ENCODE measurements around the gene PPARGC1A. TPM values are rescaled to one million over a fixed set of nuclear protein-coding genes. Genes with fewer than 3 reads are reported as not detected.

Gene PPARGC1A
- total RNA-seq: not detected in 2 replicates

DNA sequence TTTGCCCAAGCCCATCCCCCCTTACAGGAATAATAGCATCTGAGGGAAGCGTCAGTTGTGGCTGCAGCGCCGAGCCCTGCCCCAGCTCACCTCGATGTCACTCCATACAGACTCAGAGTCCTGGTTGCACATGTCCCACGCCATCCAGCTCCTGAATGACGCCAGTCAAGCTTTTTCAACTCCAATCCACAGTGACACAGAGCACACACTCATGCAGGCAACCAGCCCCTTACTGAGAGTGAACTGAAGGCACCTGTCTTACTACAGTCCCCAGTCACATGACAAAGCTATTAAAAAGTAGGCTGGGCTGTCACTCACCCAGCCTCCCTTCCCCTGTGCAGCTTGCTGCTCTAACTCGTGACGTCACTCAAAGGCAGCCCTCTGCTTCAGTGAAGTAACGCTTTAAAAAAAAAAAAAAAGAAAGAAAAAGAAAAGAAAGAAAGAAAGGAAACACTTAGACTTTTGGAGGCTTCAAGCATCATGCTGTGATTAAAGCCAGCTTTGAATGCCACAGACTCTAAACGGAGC lies at the start of gene PPARGC1A:
TSS of gene PPARGC1A (minus strand) at position 234 of the 528 bp plus-strand sequence. CDS start at position 144, 90 bp downstream.
- H3K36me3 Mint-ChIP-seq (ENCODE audit: low read depth): no peaks in the 10 kb centered on the region
- H3K4me3 Mint-ChIP-seq (ENCODE audit: low read depth): no peak within 1 kb of the TSS
- no peak for DNase-seq (ENCODE audit: low spot score)
- no peaks in the 10 kb centered on the region for H3K4me1 Mint-ChIP-seq (ENCODE audit: low read depth)
- H3K27me3 Mint-ChIP-seq (ENCODE audit: low read depth): peaks cover 8% of the 10 kb centered on the region
- no peaks in the 10 kb centered on the region for H3K9me3 Mint-ChIP-seq
- intact Hi-C loops (cut with micrococcal nuclease): no loop called here
- no peak within 1 kb of the TSS for H3K27ac Mint-ChIP-seq

- Mint-ChIP-seq H3K9me3 (no peaks in the 10 kb centered on the region), H3K4me1 (ENCODE audit: low read depth) (no peaks in the 10 kb centered on the region), H3K27me3 (ENCODE audit: low read depth) (no peaks in the 10 kb centered on the region), H3K4me3 (ENCODE audit: low read depth) (no peak overlapping the region), H3K36me3 (ENCODE audit: low read depth) (no peaks in the 10 kb centered on the region), H3K27ac (no peak overlapping the region)
- intact Hi-C loops (cut with micrococcal nuclease): no loop called here
- no peak for DNase-seq (ENCODE audit: low spot score)
Observed at GRCh38 chr4:23938796-23939195, 48.9 kb upstream of the PPARGC1A start.

DNA sequence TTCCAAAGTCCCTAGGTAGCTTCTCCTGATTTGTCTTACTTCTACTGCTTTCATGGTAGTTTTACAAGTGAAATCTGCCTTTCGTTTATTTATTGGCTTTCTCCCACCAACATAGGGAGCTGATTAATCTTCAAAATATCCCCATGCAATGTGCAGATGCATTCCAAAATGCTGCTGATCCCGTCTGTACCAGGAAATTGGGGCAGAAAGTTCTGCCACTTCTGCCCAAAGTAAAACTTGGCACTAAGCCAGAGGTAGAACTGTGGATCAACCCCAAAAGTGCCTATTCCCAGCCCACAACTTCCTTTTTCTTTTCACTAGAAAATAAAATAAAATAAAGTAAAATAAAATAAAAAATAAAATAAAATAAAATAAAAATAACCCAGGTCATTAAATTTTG lies 47.3 kb upstream of the PPARGC1A start:
- no peak for DNase-seq (ENCODE audit: low spot score)
- Mint-ChIP-seq H3K4me3 (ENCODE audit: low read depth) (no peak overlapping the region), H3K27ac (no peak overlapping the region), H3K9me3 (no peaks in the 10 kb centered on the region), H3K4me1 (ENCODE audit: low read depth) (no peaks in the 10 kb centered on the region), H3K27me3 (ENCODE audit: low read depth) (no peaks in the 10 kb centered on the region), H3K36me3 (ENCODE audit: low read depth) (no peaks in the 10 kb centered on the region)
- intact Hi-C loops (cut with micrococcal nuclease): no loop called here

DNA sequence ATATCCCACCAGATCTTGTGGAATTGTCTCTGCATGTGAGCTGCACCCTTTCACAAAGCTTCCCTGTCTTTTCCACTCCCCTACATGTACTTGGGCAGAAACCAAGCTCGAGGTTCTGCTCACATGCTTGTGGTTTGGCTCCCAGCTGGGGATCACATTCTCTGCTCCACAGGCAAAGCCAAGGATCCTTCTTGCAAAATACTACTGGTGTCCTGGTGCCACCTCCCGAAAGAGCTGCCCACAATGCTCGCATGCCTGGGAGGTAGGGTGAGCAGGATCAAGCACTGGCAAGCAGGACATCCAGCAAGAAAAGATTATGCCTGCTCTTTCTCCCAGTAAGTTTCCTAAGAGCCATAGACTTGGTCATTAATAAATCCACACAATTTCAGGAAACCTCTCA lies 45.1 kb upstream of the PPARGC1A start:
- intact Hi-C loops (cut with micrococcal nuclease): no loop called here
- Mint-ChIP-seq H3K9me3 (no peaks in the 10 kb centered on the region), H3K4me1 (ENCODE audit: low read depth) (no peaks in the 10 kb centered on the region), H3K27ac (no peak overlapping the region), H3K36me3 (ENCODE audit: low read depth) (no peaks in the 10 kb centered on the region), H3K27me3 (ENCODE audit: low read depth) (no peaks in the 10 kb centered on the region), H3K4me3 (ENCODE audit: low read depth) (no peak overlapping the region)
- DNase-seq (ENCODE audit: low spot score): no peak

DNA sequence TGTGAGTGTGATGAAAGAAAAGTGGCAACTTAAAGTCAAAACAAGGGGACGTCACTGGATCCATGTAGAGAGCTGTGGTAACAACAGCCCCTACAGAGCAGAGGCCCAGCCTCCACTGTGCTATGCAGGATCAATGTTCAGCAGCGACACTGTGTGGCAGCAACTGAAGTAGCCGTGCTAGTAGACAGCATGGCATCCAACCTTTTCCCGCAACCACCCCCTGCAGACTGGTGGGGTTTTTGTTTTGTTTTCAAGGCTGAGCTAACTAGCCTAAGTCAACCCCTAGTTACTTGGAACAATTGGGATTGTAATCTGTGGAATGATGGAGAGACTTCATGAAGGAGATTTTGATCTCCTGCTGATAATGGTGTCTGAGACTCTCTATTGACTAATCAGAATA lies 44.4 kb upstream of the PPARGC1A start:
- Mint-ChIP-seq H3K4me3 (ENCODE audit: low read depth) (no peak overlapping the region), H3K27ac (no peak overlapping the region), H3K36me3 (ENCODE audit: low read depth) (no peaks in the 10 kb centered on the region), H3K27me3 (ENCODE audit: low read depth) (no peaks in the 10 kb centered on the region), H3K4me1 (ENCODE audit: low read depth) (no peaks in the 10 kb centered on the region), H3K9me3 (no peaks in the 10 kb centered on the region)
- DNase-seq (ENCODE audit: low spot score): no peak
- intact Hi-C loops (cut with micrococcal nuclease): no loop called here

DNA sequence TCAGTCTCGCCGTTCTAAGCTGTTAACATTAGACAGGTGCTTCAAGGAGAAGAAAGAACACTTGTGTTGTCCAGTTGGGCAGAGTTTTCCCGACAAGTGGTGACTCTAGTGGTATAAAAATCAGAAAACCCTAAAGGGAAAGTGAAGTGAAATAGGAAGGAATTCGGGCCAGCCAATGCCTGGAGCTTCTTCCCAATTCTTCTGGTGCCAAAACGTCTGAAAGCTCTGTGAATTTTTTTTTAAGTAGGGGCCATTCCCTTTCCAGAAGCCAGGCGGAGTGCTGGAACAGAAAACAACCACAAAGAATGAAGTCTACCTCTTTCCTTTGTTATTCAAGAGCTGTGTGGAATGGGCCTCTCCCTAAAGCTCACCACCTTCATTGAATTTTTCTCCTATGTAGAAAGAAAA lies 43.1 kb upstream of the PPARGC1A start:
- DNase-seq (ENCODE audit: low spot score): no peak
- Mint-ChIP-seq H3K4me3 (ENCODE audit: low read depth) (no peak overlapping the region), H3K36me3 (ENCODE audit: low read depth) (no peaks in the 10 kb centered on the region), H3K27me3 (ENCODE audit: low read depth) (no peaks in the 10 kb centered on the region), H3K27ac (no peak overlapping the region), H3K4me1 (ENCODE audit: low read depth) (no peaks in the 10 kb centered on the region), H3K9me3 (no peaks in the 10 kb centered on the region)
- intact Hi-C loops (cut with micrococcal nuclease): no loop called here

DNA sequence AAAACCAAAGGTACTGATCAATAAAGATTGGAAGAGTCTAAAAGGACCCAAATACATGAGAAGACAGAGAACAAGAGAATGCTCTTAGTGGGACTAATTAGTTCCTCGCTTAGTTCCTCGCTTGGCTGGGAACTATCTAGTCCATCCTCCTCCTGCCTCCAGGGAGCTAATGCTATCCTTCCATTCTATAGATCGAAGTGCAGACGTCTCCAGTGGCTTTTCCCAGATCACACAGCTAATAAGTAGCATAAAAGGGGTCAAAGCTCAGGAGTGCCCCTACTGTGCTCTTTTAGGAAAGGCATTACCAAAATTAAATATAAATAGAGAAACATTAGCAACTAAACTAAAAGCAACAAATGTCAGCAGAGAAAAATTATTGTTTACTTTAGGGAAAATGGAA lies 42.3 kb upstream of the PPARGC1A start:
- no peaks in the 10 kb centered on the region for H3K27me3 Mint-ChIP-seq (ENCODE audit: low read depth)
- DNase-seq (ENCODE audit: low spot score): no peak
- H3K27ac Mint-ChIP-seq: no peak overlapping the region
- no peaks in the 10 kb centered on the region for H3K4me1 Mint-ChIP-seq (ENCODE audit: low read depth)
- H3K4me3 Mint-ChIP-seq (ENCODE audit: low read depth): no peak overlapping the region
- H3K9me3 Mint-ChIP-seq: no peaks in the 10 kb centered on the region
- intact Hi-C loops (cut with micrococcal nuclease): no loop called here
- no peaks in the 10 kb centered on the region for H3K36me3 Mint-ChIP-seq (ENCODE audit: low read depth)

DNA sequence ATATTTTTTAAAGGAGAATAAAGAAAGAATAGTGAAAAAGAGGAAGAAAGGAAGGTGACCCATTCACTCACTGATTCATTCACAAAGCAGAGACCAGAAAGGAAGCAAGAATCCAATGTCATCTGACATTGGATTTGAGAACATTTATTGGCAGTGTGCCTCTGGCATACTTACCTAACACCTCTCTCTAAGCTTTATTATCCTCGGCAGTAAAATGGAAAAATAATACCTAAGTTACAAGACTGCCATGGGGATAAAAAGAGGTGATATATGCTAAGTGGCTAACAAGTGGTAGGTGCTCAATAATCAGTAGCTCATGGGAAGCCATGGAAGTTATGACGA lies 41.6 kb upstream of the PPARGC1A start:
- intact Hi-C loops (cut with micrococcal nuclease): no loop called here
- no peak overlapping the region for H3K4me3 Mint-ChIP-seq (ENCODE audit: low read depth)
- no peaks in the 10 kb centered on the region for H3K36me3 Mint-ChIP-seq (ENCODE audit: low read depth)
- H3K27ac Mint-ChIP-seq: no peak overlapping the region
- no peaks in the 10 kb centered on the region for H3K27me3 Mint-ChIP-seq (ENCODE audit: low read depth)
- no peaks in the 10 kb centered on the region for H3K4me1 Mint-ChIP-seq (ENCODE audit: low read depth)
- DNase-seq (ENCODE audit: low spot score): no peak
- no peaks in the 10 kb centered on the region for H3K9me3 Mint-ChIP-seq

GRCh38 chr4:23930750-23931488 lies 41.1 kb upstream of the PPARGC1A start:
- no peaks in the 10 kb centered on the region for H3K4me1 Mint-ChIP-seq (ENCODE audit: low read depth)
- no peaks in the 10 kb centered on the region for H3K9me3 Mint-ChIP-seq
- no peak overlapping the region for H3K27ac Mint-ChIP-seq
- no peaks in the 10 kb centered on the region for H3K27me3 Mint-ChIP-seq (ENCODE audit: low read depth)
- no peak overlapping the region for H3K4me3 Mint-ChIP-seq (ENCODE audit: low read depth)
- DNase-seq (ENCODE audit: low spot score): no peak
- intact Hi-C loops (cut with micrococcal nuclease): no loop called here
- no peaks in the 10 kb centered on the region for H3K36me3 Mint-ChIP-seq (ENCODE audit: low read depth)

DNA sequence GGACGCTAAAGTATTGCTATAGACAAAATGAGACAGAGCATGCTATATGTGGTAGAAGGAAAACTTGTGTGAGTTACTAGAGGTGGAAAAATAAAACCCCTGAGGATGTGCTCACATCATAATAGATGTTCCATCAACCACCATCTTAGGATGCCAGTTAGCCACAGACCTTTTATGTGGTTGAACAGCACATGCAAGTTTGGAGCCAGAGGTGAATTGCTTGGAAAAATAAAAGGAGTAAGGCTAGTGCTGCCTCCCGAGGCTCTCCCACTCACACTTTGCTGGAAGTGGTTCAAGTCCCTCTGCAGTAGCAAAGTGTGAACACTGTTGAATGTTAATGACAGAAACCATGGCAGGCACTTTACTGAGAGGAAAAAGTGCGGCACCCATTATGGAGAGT lies 39.4 kb upstream of the PPARGC1A start:
- Mint-ChIP-seq H3K4me3 (ENCODE audit: low read depth) (no peak overlapping the region), H3K36me3 (ENCODE audit: low read depth) (no peaks in the 10 kb centered on the region), H3K9me3 (no peaks in the 10 kb centered on the region), H3K27ac (no peak overlapping the region), H3K27me3 (ENCODE audit: low read depth) (no peaks in the 10 kb centered on the region), H3K4me1 (ENCODE audit: low read depth) (no peaks in the 10 kb centered on the region)
- DNase-seq (ENCODE audit: low spot score): no peak
- intact Hi-C loops (cut with micrococcal nuclease): no loop called here

GRCh38 chr4:23924556-23924955 lies 34.7 kb upstream of the PPARGC1A start:
- Mint-ChIP-seq H3K4me3 (ENCODE audit: low read depth) (no peak overlapping the region), H3K27ac (no peak overlapping the region), H3K9me3 (no peaks in the 10 kb centered on the region), H3K4me1 (ENCODE audit: low read depth) (no peaks in the 10 kb centered on the region), H3K36me3 (ENCODE audit: low read depth) (no peaks in the 10 kb centered on the region), H3K27me3 (ENCODE audit: low read depth) (no peaks in the 10 kb centered on the region)
- no peak for DNase-seq (ENCODE audit: low spot score)
- intact Hi-C loops (cut with micrococcal nuclease): no loop called here

GRCh38 chr4:23923840-23924239 lies 34.0 kb upstream of the PPARGC1A start:
- intact Hi-C loops (cut with micrococcal nuclease): no loop called here
- H3K27me3 Mint-ChIP-seq (ENCODE audit: low read depth): no peaks in the 10 kb centered on the region
- no peaks in the 10 kb centered on the region for H3K36me3 Mint-ChIP-seq (ENCODE audit: low read depth)
- H3K4me3 Mint-ChIP-seq (ENCODE audit: low read depth): no peak overlapping the region
- no peak overlapping the region for H3K27ac Mint-ChIP-seq
- no peaks in the 10 kb centered on the region for H3K9me3 Mint-ChIP-seq
- DNase-seq (ENCODE audit: low spot score): no peak
- no peaks in the 10 kb centered on the region for H3K4me1 Mint-ChIP-seq (ENCODE audit: low read depth)

DNA sequence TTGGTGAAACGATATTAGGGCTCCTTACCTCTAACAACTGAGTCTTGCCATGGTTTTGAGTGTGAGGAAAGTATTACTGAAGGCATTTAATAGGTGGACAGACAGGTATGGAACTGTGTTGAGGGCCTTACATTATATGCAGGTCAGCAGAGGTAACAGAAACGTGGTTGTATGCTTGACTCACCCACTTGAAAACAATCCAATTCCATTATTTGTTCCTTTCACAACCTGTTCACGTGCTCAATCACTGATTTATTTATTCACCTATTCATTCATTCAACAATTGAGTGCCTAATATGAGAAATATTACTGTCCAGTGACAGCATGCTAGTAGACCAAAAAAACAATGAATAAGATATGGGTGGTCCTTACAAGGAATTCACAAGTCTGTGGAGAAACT lies 33.3 kb upstream of the PPARGC1A start:
- Mint-ChIP-seq H3K27me3 (ENCODE audit: low read depth) (no peaks in the 10 kb centered on the region), H3K27ac (no peak overlapping the region)

More for the DNA sequence above, 33.3 kb upstream of the PPARGC1A start:
- H3K36me3 Mint-ChIP-seq (ENCODE audit: low read depth): no peaks in the 10 kb centered on the region
- no peak for DNase-seq (ENCODE audit: low spot score)
- no peak overlapping the region for H3K4me3 Mint-ChIP-seq (ENCODE audit: low read depth)
- intact Hi-C loops (cut with micrococcal nuclease): no loop called here
- H3K9me3 Mint-ChIP-seq: no peaks in the 10 kb centered on the region
- no peaks in the 10 kb centered on the region for H3K4me1 Mint-ChIP-seq (ENCODE audit: low read depth)

Measured in activated T-helper 2 cell treated with anti-CD3 and anti-CD28 coated beads, Interferon-gamma antibody, Interleukin-2, Interleukin-4, amounts not matched to agents 10 μg/mL and 5 μg/mL and 100 μg/mL, durations not matched to agents 14 hours and 24 hours and 36 hours (primary cell).